ENCODE results near the gene SLIT3.

Gene SLIT3

DNA sequence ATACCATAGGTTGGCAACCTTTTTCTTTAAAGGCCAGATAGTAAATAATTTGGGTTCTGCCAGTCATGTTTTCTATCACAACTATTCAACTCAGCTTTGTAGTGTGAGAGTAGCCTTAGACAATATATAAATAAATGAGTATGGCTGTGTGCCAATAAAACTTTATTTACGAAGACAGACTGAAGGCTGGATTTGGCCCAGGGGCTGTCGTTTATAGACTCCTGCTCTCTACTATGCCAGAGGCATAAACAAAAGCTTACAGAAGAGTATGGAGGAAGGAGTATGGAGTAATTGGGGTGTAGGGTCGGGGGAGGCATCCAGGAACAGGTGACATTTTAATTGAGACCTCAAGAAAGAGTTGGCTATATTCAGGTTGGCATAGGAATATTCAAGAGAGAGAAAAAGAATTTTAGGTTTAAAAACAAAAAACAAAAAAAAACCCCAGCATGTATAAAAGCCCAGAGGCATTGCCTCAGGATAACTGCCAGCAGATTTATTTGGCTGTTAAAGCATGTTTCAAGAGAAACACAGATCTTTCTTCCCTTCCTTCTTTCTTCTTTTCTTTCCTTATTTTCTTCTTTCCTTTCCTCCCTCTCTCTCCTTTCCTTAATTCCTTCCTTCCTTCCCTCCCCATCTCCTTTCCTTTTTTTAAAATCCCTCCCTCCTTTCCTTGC is 39.9 kb downstream of the SLIT3 start:
- DNase-seq: no peak

DNA sequence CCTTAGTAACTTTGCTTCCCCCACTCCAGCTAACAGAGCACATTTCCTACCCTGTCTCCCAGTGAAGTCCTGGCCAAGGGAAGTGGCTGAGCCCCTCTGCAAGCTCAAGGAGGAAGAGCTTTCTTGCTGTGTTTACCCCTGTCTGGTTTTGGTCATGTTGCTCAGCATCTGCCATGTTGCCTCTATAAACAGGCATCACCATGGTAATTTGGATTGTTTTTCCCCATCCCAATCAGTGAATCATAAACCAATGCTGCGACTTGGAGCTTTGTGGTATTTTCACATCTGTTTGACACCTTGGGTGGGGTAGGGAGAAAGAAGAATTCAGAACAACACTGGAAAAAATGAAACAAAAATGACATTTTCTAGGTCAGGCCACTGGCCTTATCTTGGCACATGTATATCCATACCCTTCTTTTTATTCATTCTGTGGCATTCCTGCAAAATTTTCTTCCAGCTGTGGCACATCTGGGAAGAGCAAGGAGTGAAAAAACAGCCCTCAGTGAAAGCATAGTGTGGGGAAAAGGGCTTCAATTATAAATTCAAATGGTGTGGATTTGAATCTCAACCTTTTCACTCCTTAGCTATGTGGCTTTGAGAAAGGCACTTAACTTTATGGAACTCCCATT is 42.5 kb downstream of the SLIT3 start:
- DNase-seq: no peak

DNA sequence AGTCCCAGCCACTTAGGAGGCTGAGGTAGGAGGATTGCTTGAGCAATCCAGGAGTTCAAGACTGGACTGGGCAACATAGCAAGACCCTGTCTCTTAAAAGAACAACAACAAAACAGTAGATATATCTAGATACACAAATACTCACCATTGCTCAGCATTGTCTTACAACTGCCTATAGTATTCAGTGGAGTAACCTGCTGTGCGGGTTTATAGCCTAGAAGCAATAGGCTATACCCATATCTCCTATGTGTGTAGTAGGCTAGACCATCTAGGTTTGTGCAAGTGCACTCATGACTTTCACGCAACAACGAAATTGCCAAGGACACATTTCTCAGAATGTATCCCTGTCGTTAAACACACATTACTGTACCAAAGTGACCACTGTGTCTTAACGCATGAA is 44.7 kb downstream of the SLIT3 start:
- no peak for DNase-seq

DNA sequence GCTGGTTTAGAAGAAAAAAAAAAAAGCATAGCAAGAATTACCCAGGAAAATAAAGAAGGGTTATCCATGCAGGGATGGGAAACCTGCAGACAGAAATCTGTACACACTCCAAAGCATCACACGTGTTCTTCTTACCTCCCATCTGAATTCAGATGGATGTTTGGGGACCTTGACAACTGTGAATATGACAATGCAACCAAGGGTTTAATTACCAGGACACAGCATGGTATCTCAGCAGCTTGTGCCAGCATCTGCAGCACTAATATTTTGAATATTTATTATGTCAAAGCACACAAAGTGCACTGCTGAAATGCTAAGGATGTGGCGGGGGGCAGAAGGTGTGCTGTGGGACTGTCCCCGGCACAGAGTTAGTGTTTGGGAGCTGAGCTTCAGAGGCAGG is 47.9 kb downstream of the SLIT3 start:
- DNase-seq: no peak

DNA sequence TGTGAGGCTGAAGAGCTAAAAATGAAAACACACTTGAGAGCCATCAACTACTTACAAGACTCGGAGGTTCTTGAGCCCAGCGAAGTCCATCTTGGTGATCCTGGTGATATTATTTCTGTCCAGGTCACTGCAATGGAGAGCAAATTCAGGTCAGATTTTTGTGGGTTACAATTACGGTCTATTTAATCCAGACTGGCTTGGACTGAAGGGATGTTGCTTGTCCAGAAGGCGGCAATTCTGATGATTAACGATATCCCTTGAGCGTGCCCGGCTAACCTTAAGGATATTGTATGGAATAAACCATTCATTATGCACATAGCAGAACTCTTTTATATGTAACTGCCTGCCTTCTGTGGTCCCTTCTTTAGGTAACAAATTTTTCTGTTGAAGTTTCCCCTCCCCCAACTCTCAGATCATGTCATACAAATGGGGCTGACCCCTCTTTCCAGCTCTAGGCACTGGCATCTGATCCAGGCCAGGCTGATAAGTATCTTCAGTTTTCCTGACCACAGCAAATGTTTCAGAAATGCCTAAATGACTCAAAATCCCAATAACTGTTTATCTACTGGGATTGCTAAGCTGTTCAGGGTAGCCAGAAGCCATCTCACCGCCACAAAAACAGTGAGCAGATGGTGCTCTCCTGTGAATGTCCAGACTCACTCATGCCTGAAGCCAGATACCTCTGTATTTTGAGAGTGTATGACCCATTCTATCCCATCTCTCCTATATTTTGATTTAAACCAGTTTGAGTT is 49.4 kb downstream of the SLIT3 start:
- DNase-seq: no peak

DNA sequence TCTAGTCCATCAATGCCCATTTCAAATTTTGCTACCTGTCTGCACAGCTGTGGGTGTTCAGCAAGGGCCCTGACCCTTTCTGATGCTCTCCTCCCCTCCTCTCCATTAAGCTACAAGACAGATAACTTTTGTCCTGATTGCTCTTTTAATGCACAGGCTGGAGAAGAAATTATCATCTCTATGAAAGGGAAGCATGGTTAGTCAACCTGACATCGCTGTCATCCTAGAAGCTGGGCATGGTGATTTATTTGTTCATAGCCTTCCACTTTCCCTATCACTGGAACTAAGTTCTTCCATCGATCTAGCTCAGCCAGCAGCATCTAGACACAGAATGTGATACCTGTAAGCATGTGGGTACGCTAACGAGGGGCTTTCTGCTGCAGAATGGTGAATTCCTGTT is 50.1 kb downstream of the SLIT3 start:
- DNase-seq: no peak

DNA sequence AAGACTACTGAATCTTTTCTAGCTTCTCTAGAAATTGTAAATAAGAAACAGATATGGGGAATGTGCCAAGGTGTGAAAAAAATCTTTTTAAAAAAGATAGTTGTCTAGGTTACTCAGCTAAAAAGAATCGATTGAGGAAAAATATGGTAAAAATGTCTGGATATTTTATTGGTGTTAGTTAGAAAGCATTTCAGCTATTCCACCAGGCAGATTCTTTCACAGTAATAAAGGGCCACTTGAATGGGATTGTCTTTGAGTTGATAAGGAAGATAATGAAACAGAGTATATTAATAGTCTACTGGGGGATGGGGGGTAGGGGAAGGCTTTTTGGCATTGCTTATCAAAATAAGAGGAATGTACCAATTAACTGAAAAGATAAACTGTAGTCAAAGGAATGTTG is 51.9 kb downstream of the SLIT3 start:
- DNase-seq: no peak

DNA sequence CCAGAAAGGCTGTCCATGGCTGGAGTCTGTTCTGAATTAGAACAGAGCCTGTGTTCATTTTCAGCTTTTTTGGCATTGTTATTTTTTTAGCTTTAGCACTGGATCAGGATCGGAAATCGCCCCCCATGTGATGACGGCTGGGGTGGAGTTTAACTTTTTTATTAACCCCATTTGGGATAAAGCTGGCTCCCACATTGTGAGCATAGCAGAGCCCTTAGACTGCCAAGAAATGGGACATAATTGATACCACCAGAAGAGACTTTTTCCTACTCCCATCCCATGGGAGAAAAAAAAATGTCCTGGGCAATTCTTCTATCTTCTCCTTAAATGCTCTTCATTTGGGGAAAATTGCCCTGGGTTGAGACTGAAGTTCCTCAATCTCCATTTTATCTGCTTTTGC is 52.4 kb downstream of the SLIT3 start:
- no peak for DNase-seq

DNA sequence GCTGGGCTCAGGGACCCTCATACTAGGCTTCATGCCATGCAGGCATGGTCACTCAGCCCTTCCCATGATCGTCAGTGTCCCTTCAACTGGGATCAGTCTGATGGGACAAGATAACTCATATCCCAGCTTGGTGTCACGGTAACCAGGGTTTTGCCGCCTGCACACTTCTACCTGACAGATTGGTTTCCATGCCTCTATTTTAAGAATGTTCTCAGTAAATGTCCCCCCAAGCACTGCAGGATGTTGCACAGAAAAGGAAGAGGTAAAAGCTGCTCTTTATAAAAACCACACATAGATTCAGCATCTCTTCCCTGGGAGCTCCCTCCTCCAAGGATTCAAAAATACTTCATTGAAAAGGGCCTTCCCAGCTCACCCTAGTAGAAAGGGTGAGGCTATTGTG is 56.1 kb downstream of the SLIT3 start:
- DNase-seq: no peak

DNA sequence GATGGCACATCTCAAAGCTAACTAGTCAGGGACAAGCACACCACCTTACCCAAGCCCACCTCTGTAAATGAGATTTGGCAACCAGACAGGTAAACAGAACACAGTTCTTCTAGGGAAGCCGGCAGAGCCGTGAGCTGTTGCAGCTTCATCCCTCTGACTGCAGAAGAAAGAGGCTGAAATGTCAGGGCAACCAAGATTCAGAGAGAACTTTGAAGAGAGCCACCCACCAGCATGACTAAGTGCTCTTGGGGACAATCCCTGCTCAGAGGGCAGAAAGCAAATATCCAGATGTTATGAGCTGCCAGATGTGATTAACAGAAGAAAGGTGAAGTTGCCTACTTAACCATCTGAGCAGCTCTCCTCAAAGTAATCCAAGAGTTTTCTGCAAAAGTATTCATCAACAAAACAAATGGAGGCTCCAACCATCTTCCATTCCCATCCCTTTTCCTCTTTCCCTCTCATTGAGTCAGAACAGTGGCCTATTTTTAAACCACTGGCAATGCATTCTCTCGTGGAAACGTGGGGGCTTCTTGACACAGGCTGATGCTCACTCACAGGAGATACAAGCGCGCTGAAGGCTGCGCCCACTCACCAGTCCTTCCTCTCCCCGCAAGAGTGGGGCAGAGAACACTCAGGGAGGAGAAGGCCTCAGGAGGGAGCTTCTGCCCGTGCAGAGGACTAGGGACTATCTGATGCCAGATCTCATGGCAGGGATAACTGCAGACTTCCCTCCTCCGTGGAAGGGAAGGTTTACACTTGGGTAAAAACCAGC is 57.1 kb downstream of the SLIT3 start:
- DNase-seq: no peak

DNA sequence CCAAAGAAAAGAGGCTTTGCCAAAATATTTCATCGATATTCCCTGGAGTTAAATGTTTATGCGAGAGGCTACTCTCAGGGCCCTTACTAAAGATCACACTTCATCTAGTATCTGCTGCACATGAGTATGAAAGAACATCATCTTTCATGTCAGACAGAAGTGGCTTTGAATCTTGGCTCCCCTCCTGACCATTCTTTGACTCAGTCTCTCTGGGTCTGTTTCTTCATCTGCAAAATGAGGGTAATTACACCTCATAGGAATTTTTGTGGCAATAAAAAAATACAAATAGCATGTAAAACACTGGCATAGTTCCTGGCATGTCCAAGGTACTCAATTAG is 58.1 kb downstream of the SLIT3 start:
- no peak for DNase-seq

DNA sequence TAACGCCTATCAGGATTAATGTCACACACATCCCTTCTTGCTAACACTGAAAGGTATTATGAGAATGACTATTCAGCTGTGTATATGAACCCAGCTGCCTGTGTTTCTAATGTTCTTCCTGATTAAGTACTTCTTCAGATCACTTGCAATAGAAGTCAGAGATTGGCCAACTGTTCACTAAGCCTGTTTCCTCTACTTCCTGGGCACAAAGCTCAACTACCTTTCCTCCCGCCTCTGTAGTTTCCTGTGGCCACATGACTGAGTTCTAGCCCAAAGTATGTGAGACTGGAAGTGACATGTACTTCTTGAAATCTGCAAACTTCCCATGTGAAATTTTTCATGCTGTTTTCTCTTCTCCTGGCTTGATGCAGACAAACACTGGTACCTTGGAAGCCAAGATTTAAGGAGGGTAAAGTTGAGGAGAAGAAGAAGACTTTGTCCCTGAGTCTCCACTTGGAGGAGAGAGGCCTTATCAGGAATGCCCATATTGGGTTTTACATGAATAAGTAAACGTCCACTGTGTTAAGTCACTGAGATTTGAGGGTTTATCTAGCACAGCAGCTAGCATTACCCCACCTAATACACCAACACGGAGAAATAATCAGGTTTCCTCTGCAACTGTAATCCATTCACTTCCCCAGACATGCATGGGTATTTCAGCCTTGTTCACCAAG is 58.6 kb downstream of the SLIT3 start:
- peak; percentile 1 for DNase-seq

DNA sequence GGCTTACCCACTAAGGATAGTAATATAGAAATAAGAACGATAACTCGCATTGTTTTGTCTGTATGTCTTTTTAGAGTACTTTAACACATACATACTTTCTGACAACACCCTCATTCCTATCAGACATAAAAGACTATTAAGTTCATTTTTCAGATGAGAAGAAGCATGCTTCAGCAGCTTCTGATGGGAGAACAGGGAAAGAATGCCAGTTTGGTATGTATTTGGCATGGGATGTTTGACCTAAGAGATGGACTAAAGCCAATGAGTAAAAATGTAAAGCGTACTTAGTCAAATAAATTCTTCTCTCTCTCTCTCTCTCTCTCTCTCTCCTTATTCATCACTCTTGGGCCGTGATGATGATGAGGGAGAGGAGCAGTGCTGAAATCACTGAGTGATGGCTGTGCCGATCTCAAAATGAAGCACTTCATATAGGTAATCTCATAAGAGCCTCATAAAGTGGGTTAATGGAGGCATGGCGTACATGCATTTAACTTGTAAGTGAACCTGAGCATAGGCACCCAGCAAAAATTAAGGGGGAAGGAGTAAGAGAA is 71.5 kb downstream of the SLIT3 start:
- DNase-seq: no peak

DNA sequence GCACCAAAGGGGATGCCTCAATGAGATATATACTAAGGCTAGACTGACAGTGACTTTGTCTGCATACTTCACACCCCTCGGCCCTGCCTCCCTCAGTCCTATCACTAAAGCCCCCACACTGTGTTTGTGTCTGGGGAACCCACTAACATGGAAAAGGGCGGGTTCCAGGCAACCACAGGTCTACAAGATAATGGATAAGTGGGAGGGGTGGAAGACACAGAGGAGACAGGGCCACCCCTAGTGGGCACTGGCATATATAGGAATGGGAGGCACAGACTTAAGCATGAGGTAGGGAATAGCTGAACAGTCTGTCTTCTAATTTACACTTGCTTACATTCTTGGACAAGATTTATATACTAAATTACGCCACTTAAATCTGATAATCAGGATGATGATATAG is 74.0 kb downstream of the SLIT3 start:
- DNase-seq: no peak

DNA sequence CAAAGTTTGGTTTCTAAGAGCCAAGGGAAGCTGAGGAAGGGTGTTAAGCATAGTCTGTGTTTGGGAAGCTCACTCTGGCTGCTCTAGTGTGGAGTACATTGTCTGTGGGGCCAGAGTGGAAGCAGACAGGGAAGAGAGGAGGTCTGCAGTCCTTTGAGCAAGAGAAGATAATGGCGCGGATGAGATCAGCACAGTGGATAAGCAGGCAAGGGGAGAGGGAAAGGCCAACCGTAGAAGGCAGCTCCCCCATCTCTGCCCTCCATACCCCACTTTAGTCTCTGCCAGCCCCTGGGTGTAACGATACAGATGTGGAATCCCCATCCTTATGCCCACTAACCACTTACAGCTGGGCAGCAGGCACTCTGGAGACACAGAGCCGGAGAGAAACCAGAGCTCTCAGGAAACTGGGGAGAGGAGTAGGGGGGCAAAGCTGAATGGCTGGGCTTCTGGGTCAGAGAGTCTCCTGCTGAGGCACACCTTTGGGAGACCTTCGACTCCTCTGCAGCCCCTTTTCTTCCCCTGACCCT is 75.0 kb downstream of the SLIT3 start:
- no peak for DNase-seq

DNA sequence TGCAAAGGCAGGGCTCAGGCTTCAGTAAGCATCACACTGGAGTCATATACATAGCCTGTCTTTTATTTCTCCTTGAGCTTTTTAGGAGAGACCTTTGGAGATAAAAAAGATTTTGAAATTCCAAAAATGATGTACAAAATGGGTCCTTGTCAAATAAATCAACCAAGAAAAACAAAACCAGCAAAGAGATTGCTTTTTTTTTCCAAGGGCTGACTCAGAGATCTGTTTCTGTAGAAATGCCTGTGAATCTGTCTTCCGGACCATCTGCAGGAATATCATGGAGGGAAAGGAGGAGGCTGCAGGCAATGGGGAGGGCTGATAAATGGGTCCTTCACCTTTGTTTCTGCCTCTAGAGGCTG is 77.4 kb downstream of the SLIT3 start:
- DNase-seq: no peak

DNA sequence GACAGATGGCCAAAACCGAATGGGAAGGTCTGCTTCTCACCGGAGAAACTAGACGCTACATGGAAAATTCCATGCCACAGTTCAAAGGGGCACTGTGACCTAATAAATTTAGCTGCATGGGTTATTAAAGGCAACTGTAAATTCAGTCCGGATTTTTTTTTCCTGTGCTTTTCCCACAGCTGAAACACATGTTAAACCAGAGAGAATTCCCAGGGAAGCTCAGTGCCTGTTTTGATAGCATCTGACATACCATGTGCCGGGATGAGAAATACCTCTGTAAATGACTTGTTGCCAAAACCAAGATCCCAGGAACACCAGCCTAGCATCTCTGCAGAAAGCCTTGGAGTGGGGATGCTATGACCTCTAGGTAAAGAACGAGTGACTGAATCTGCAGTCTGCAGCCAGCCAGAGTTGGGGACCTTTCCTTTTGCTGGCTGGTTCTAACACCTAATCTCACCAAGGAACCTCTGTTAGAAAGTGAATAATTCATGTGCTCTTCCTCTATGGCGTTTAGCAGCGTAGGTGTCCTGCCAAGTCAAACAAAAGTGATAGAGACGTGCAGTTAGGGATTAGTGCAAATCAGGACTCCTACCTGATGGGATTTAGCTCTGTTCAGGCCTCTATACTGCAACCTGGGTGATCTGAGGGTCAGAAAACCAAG is 77.9 kb downstream of the SLIT3 start:
- no peak for DNase-seq

DNA sequence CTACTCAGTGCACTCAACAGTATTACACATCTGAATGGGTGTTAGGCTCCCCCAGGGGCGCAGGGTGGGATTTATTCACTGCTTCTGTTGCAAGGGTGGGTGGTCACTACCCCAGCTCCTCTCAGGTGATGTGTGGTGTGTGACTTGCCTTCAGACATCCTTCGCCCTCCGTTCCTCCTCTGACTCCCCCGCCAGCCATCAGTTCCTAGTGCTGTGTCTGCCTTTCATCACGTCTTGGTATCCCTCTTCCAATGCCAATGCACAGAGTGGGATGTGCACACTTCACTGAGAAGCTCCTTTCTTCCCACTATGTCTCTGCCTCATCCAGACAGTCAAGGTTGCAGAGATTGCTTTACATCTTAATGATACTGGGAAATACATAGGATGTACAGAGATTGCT is 79.4 kb downstream of the SLIT3 start:
- DNase-seq: no peak

DNA sequence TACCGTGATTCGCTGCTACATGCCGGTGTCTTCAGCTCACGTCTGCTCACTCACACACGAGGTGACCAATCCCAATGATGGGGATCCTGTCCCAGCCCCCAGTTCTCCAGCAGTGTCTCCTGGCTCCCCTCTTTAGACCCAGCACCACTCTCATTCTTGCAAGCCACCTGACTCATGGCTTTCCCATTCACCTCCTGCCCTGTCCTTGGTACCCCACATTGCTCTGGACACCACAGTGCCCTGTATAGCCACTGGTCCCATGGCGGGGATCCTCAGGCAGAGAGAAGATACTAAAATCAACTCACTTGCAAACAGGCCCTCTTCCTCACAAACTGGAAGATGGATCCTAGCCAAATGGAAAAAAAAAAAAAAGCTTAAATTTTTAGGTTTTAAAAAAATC is 81.0 kb downstream of the SLIT3 start:
- DNase-seq: no peak

DNA sequence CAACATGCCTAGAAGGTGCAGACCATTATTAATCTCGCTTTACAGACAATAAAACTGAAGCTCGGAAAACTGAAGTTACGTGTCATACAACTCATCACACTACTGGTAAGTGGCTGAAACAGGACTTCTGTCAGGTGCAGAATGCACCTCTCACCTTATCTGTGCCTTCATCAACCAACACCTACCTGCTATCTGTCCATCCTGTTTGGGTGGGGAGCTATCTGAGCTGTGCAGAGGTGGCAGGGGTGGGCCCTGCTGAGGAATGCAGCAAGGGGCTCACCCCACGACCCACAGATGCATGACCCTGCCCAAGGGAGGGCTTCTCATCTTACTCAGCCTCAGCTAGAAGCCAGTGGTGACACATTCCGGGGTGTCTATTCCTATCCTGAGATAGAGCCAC is 81.6 kb downstream of the SLIT3 start:
- DNase-seq: no peak

DNA sequence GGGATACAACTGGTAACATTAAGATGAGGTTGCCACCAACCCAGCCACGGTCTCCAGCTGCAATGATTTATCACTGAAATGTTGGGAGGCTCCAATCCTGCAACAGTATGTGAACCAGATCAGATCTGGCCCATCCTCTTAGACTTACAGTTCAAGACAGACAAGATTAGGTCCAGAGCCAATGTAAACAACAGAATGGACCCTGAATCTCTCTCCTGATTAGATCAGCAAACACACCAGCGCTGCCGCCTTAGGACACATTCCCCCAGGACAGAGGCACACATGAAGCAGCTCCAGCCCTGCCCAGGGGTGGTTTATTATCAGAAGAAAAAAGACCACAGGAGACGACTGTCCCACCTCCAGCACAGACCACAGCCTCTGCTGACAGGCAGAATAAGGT is 82.1 kb downstream of the SLIT3 start:
- DNase-seq: no peak

DNA sequence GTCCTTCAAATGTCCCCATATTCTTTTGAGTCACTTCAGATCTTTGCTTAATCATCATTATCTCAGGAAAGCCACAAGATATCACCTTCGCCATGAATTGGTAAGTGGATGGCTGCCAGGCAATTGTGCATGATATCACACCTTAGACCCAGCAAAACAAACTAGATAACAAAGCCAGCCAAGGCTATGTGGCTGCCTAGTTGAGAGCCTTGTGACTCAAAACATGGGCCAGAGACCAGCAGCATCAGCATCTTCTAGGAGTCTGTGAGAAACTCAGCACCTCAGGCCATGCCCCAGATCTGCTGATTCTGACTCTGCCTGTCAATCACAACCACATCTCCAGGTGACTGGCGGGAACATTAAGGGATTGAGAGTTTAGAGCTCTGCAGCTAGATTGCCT is 82.8 kb downstream of the SLIT3 start:
- no peak for DNase-seq

Measured in OCI-M1 (cell line).